Heart left ventricle (tissue), 16 donors: ENCODE data around the gene ANXA4. TPM values are rescaled to one million over a fixed set of nuclear protein-coding genes. Genes with fewer than 3 reads are reported as not detected.

ENCODE experiments used
- ATAC-seq, 4 donors: fragments of 200-7000 bp; cut with Tn5 transposase; one replicate each; pipeline ENCODE4 v1.9.1; 2020 to 2022; ENCODE audit warnings: moderate library complexity in 4 of 4, mild to moderate bottlenecking in 3 of 4, moderate number of reproducible peaks in 1 of 4
- DNase-seq, 5 donors: peaks; one replicate each; pipeline ENCODE4 v3.0.0-alpha.2; 2020
- H3K27ac ChIP-seq, 12 donors: fragments of 200-600 bp; sonication (generic) in 4 of 12; one replicate each; pipeline versions ENCODE4 v1.5.0 to v1.8.0; 2016 to 2022; ENCODE audit warnings: mild to moderate bottlenecking in 2 of 12
- H3K27me3 ChIP-seq, 9 donors: fragments of 200-600 bp; sonication (generic) in 2 of 9; one replicate each; pipeline versions ENCODE4 v1.5.1 to v1.8.0; 2016 to 2022; ENCODE audit warnings: mild to moderate bottlenecking in 3 of 9
- H3K36me3 ChIP-seq, 9 donors: fragments of 200-600 bp; sonication (generic) in 2 of 9; one replicate each; pipeline versions ENCODE4 v1.5.0 to v1.8.0; 2018 to 2022; ENCODE audit warnings: mild to moderate bottlenecking in 2 of 9
- H3K4me1 ChIP-seq, 12 donors: fragments of 200-600 bp; sonication (generic) in 4 of 12; one replicate each; pipeline versions ENCODE4 v1.5.0 to v1.8.0; 2016 to 2022; ENCODE audit warnings: mild to moderate bottlenecking in 3 of 12
- H3K4me3 ChIP-seq, 12 donors: fragments of 200-600 bp; sonication (generic) in 4 of 12; one replicate each; pipeline versions ENCODE4 v1.5.0 to v1.8.0; 2017 to 2022; ENCODE audit warnings: mild to moderate bottlenecking in 9 of 12, moderate library complexity in 4 of 12
- H3K9me3 ChIP-seq, 12 donors: fragments of 200-600 bp; sonication (generic) in 4 of 12; one replicate each; pipeline versions ENCODE4 v1.5.0 to v1.8.0; 2016 to 2022; ENCODE audit warnings: mild to moderate bottlenecking in 1 of 12
- POLR2A ChIP-seq, 2 donors: fragments of 450-650 bp; IDR thresholded peaks; one replicate each; pipeline ENCODE4 v1.6.1; 2017; ENCODE audit warnings: antibody characterized with exemption in 2 of 2, mild to moderate bottlenecking in 2 of 2, moderate library complexity in 2 of 2
- WGBS, 4 donors: extraction: QIAGEN DNeasy Blood & Tissue Kit in 2 of 4; methylation state at CpG; one replicate each; pipeline versions ENCODE4 v1.1.5 to v1.1.7; 2013 to 2018; 5-methylcytosine and 5-hydroxymethylcytosine counted together
- intact Hi-C, 10 donors: fragments of 100-400 bp; cut with DNase I; formaldehyde crosslinking; loops; one replicate each; pipeline versions ENCODE4 v1.11.1 to v1.14.2; 2022
- polyA plus RNA-seq, 2 donors: library from polyadenylated mRNA; stranded (reverse); fragments of 200-250 nt; gene quantifications; one replicate each; pipeline ENCODE4 v1.2.3, GENCODE V29; 2013
- total RNA-seq, 9 donors: library from RNA; depleted of rRNA in 2 of 9; stranded (reverse); fragments of >200 nt in 2 of 9; fragmentation: NEBNext Ultra II Directional in 3 of 9; extraction: Animal tissue kit (Norgen Biotek cat#: 25700) in 3 of 9; gene quantifications; one replicate each; pipeline versions ENCODE4 v1.1.0 to v1.2.4, GENCODE V29; 2016 to 2023
- TF ChIP-seq, protein P1 (sequence below), 12 donors: fragments of 200-600 bp; sonication (generic) in 4 of 12; IDR thresholded peaks; one replicate each; pipeline versions ENCODE4 v1.5.0 to v1.8.0; 2018 to 2022; ENCODE audit warnings: antibody characterized with exemption in 12 of 12, mild to moderate bottlenecking in 5 of 12
- donor health status: ischemic (EF 13 %, LVEDD 7.1; RV severe dilation, severe dysfunction).
- donor health status: healthy with polysubstance abuse.
- donor health status: DM: no; HTN: yes; CAD: no.
- donor health status: DM: no; HTN: no; CAD: no.
- donor health status: ischemic (EF 25% LVEDD 6.9; RV normal size, moderate dysfunction).
- donor health status: ischemic (EF 25% LVEDD 5.7; RV mildly dilated, moderate dysfunction).
- donor health status: healthy.
- donor health status: DM: yes; HTN: yes; CAD: no.
- donor health status: ischemic (EF 35%, LVEDD 5.7; RV mildly dilated, moderate dysfunction).
- donor health status: nonischemic (EF 11% LVEDD 7.7; RV severe dilation, severe dysfunction).
- donor health status: DM: yes; HTN: yes; CAD: no.
- donor health status: PGD.
- donor health status: ischemic (EF 29% LVEDD 5.4; RV normal size, mild dysfunction).
- donor health status: nonischemic (EF 23%, LVEDD 6.1; RV moderate dilation, normal function).

ANXA4 gene
- total and polyA plus RNA-seq, 11 donors = 7.3 to 73.5 (median 18.8) TPM

DNA sequence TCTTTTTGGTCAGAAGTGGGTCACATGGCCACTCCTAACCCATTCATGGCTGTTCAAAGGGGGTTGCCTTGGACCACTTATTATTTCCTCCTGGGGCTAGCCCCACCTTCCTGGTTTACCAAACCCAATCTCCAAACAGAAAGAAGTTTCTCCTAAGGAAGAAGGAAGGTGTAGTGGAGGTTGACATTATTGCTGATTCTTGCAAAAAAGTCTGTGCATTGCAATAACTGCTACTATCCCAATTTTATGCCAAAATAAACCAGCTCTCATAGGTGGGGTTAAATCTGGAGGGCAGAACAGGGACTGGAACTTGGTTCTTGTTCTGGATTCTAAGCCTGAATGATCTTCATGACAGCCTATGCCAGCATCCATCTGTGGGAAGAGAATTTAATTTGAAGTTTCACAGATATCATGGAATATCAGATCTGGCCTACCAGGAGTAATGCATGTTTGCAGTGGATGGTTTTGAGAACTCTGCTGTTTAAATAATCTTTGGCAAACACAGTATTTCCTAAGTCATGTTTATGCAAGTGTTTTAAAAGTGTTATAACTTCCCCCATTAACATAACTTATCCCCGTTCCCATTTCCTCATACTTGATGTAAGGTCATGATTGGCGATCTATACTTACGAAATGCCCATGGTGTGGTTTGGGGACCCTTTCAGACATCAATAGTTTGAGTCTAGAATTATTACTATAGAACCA is 11.9 kb downstream of the ANXA4 start:
- no peak for TF ChIP-seq POLR2A (IDR thresholded peaks at IDR 0.05)
- TF ChIP-seq, protein P1, sequence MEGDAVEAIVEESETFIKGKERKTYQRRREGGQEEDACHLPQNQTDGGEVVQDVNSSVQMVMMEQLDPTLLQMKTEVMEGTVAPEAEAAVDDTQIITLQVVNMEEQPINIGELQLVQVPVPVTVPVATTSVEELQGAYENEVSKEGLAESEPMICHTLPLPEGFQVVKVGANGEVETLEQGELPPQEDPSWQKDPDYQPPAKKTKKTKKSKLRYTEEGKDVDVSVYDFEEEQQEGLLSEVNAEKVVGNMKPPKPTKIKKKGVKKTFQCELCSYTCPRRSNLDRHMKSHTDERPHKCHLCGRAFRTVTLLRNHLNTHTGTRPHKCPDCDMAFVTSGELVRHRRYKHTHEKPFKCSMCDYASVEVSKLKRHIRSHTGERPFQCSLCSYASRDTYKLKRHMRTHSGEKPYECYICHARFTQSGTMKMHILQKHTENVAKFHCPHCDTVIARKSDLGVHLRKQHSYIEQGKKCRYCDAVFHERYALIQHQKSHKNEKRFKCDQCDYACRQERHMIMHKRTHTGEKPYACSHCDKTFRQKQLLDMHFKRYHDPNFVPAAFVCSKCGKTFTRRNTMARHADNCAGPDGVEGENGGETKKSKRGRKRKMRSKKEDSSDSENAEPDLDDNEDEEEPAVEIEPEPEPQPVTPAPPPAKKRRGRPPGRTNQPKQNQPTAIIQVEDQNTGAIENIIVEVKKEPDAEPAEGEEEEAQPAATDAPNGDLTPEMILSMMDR (IDR thresholded peaks at IDR 0.05) = no peak
- peaks cover 0 to 48% (median 10%) of the 10 kb centered on the region in 12 donors for H3K4me1 ChIP-seq
- no peak overlapping the region for H3K4me3 ChIP-seq
- H3K27ac ChIP-seq = peak overlapping the region in 2 of 12 donors; percentile 30 to 39
- H3K36me3 ChIP-seq = peaks cover 0 to 18% (median 11%) of the 10 kb centered on the region in 9 donors
- 83 to 92% (median 89%) methylated on average over 3 of the region's 3 CpGs for WGBS, 4 donors
- DNase-seq = no peak
- intact Hi-C loops = no loop called here
- H3K9me3 ChIP-seq = no peaks in the 10 kb centered on the region
- ATAC-seq = no peak
- H3K27me3 ChIP-seq = no peaks in the 10 kb centered on the region

DNA sequence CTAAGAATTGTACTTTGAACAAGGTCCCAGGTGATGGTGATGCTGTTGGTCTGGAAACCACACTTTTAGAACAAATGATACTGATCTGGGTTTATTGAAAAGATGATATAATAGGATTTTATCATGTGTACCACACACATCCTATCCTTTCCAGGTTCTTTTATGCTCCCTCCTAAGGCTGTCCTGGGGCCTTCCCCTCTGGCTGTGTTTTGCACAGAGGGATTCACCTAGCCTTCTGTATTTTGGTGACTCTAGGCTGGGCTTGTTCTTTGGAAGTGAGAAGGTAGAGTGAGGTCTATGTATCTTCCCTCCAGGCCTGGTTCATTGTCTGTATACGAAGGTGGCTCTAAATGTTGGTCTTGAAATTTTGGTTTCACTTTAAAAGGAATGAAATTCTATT is 12.7 kb downstream of the ANXA4 start:
- peaks cover 0 to 48% (median 10%) of the 10 kb centered on the region in 12 donors for H3K4me1 ChIP-seq
- intact Hi-C loops = no loop called here
- H3K36me3 ChIP-seq = peaks cover 0 to 24% (median 8%) of the 10 kb centered on the region in 9 donors
- peak overlapping the region in 4 of 12 donors; percentile 14 to 47 (median 42) for H3K27ac ChIP-seq
- TF ChIP-seq, protein P1 (IDR thresholded peaks at IDR 0.05) = no peak
- TF ChIP-seq POLR2A (IDR thresholded peaks at IDR 0.05) = no peak
- 68 to 86% (median 69%) methylated on average over 1 of the region's 1 CpG for WGBS, 4 donors
- H3K27me3 ChIP-seq = no peaks in the 10 kb centered on the region
- H3K9me3 ChIP-seq = no peaks in the 10 kb centered on the region
- no peak for ATAC-seq
- peak overlapping the region in 2 of 12 donors; percentile 3 to 27 for H3K4me3 ChIP-seq
- no peak for DNase-seq

DNA sequence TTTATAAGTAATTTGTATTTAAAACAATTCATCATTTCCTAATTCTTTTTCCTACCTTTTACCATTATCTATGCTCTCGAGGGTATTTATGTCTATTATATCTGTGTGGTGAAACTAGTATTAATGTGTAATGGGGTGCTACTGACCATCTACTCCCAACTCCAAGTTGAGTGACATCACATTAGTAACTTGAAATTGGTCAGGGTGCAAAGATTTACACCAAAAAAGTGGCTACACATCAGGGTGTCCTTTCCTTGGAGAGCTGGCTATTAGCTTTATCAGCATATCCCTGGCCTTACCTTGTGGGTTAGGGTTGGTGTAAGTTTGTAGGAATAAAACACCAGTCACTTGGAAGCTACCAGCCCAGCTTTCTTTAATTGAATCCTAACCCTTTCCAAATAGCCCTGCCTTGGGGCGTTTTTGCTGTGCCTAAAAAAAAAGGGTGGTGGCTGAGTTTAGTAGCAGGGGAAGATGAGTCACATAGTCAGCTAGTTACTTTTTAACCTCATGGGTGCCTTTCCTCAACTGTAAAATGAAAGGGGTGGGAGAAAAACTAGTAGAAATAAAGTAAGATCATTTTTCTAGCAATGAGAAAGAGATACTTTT is 14.0 kb downstream of the ANXA4 start:
- 59 to 67% (median 61%) methylated on average over 2 of the region's 2 CpGs for WGBS, 4 donors
- intact Hi-C loops = no loop called here

DNA sequence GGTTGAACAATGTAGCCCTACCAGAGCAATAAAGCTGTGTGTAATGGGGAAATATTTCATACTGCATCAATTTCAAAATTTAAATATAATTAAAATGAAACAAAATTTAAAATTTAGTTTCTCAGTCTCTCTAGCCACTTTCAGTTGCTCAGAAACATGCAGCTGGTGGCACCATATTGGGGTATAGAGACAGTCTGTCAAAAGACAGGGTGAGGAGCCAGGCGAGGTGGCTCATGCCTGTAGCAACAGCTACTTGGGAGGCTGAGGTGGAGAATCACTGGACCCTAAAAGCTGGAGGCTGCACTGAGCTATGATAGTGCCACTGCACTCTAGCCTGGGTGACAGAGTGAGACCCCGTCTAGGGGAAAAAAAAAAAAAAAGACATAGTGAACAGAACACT is 20.1 kb downstream of the ANXA4 start:
- no peak for ATAC-seq
- no peak for TF ChIP-seq POLR2A (IDR thresholded peaks at IDR 0.05)
- intact Hi-C loops = no loop called here
- 92 to 98% (median 98%) methylated on average over 2 of the region's 2 CpGs for WGBS, 4 donors
- H3K4me1 ChIP-seq = peaks cover 0 to 42% (median 6%) of the 10 kb centered on the region in 12 donors
- peaks cover 0 to 25% (median 8%) of the 10 kb centered on the region in 9 donors for H3K36me3 ChIP-seq
- no peak for DNase-seq
- H3K27me3 ChIP-seq = no peaks in the 10 kb centered on the region
- H3K9me3 ChIP-seq = no peaks in the 10 kb centered on the region
- no peak overlapping the region for H3K4me3 ChIP-seq
- H3K27ac ChIP-seq = peak overlapping the region in 6 of 12 donors; percentile 10 to 79 (median 53)

More for the DNA sequence above, 14.0 kb downstream of the ANXA4 start:
- ATAC-seq (peak in 3 of 4 donors; percentile 66 to 75 (median 74)), DNase-seq (no peak)
- Histone ChIP-seq H3K27me3 (no peaks in the 10 kb centered on the region), H3K4me1 (peaks cover 0 to 48% (median 10%) of the 10 kb centered on the region in 12 donors), H3K36me3 (peaks cover 0 to 24% (median 8%) of the 10 kb centered on the region in 9 donors), H3K4me3 (no peak overlapping the region), H3K9me3 (no peaks in the 10 kb centered on the region), H3K27ac (peak overlapping the region in 4 of 12 donors; percentile 1 to 22 (median 8))
- no peak for TF ChIP-seq POLR2A (IDR thresholded peaks at IDR 0.05)
- TF ChIP-seq, protein P1 (IDR thresholded peaks at IDR 0.05) = no peak
